Retinal pigment epithelial cell (primary cell): ENCODE data around the gene HUS1B.

ENCODE experiments used
- DNase-seq: peaks from one replicate; pipeline ENCODE4 v3.0.0-alpha.2; 2010; ENCODE audit warnings: low read depth
- H3K4me3 ChIP-seq: 2 replicates; pipeline ENCODE4 v1.5.1; 2011; ENCODE audit warnings: mild to moderate bottlenecking, low read length, control low read depth, moderate library complexity
- TF ChIP-seq, protein P1 (sequence below): conservative IDR thresholded peaks from 2 replicates; pipeline ENCODE4 v1.5.1; 2011; ENCODE audit warnings: low read depth, low read length, control low read depth, inconsistent platforms

The HUS1B gene

DNA sequence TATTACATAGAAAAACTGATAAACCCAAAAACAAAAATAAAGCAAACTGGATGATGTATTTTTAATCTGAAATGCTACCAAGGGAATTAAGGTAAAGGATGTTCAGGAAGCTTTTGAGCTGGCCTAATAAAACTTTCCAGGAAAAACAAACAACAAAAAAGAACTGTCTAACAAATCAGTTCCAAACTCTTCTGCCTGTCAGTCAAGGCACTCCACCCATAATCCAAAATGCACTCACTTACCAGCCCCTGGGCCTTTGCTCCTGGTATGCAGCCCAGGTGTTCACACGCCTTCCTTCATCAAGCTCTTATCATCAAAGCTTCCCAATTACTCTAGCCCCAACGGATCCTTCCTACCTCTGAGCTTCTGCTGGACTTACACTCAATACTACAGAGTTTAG lies 32.3 kb upstream of the HUS1B start:
- no peak overlapping the region for H3K4me3 ChIP-seq
- no peak for DNase-seq
- TF ChIP-seq, protein P1, sequence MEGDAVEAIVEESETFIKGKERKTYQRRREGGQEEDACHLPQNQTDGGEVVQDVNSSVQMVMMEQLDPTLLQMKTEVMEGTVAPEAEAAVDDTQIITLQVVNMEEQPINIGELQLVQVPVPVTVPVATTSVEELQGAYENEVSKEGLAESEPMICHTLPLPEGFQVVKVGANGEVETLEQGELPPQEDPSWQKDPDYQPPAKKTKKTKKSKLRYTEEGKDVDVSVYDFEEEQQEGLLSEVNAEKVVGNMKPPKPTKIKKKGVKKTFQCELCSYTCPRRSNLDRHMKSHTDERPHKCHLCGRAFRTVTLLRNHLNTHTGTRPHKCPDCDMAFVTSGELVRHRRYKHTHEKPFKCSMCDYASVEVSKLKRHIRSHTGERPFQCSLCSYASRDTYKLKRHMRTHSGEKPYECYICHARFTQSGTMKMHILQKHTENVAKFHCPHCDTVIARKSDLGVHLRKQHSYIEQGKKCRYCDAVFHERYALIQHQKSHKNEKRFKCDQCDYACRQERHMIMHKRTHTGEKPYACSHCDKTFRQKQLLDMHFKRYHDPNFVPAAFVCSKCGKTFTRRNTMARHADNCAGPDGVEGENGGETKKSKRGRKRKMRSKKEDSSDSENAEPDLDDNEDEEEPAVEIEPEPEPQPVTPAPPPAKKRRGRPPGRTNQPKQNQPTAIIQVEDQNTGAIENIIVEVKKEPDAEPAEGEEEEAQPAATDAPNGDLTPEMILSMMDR = no peak

DNA sequence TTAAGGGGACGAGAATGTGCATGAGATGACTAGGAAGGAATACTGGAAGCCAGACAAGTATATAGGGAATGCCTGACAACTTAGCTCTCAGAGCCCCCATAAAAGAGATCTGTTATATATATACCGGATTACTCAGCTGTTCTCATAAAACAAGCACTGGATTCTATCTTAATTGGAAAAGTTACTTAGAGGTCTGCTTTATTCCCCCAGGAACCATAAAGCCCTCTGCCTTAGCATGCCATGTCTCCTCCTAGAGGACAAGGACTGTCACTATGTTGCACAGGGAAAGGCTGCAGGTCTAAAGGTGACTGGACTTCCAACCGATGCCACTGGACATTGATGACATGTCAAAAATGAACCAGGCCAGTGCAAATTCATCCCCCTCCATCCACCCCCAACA lies 29.6 kb upstream of the HUS1B start:
- no peak overlapping the region for H3K4me3 ChIP-seq
- TF ChIP-seq, protein P1 = peak; percentile 41

GRCh38 chr6:684831-685636 lies 28.1 kb upstream of the HUS1B start:
- DNase-seq = no peak
- TF ChIP-seq, protein P1 = no peak
- H3K4me3 ChIP-seq = no peak overlapping the region

More for the DNA sequence above, 29.6 kb upstream of the HUS1B start:
- DNase-seq = no peak

DNA sequence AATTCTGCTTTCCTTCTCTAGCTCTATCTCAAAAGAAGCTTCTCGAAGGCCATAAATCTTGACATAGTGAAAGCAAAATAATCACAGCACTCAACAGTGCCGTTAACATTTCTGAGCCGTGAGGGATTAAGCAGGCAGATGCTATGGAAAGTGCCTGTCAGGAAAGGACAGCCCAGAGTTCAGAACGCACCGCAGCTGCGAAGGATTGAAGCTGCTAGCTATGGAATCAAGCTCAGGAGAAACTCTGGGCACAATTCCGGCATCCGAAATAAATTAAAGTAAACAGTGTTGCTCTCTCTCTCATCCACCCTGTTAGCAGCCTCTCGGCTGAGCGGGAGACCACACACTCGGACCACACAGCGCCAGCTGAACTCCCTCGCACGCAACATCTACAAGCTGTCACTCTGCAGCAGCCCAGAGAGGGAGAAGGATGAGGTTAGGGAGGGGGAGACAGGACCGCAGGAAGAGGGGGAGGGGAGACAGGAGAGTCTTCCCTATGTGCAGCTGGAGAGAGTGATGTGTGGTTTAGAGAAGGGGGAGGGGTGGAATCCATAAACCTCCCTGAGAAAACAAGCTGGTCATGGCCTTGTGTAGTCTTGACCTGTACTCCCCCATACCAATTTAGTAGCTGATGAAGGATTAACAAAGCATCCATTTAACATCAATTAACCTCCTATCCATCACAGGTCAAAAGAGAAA lies 27.0 kb upstream of the HUS1B start:
- DNase-seq = no peak

GRCh38 chr6:680666-681340 lies 23.9 kb upstream of the HUS1B start:
- H3K4me3 ChIP-seq = no peak overlapping the region
- DNase-seq = no peak
- TF ChIP-seq, protein P1 = no peak

More for the DNA sequence above, 27.0 kb upstream of the HUS1B start:
- TF ChIP-seq, protein P1 = no peak
- peak overlapping the region; percentile 28 for H3K4me3 ChIP-seq

DNA sequence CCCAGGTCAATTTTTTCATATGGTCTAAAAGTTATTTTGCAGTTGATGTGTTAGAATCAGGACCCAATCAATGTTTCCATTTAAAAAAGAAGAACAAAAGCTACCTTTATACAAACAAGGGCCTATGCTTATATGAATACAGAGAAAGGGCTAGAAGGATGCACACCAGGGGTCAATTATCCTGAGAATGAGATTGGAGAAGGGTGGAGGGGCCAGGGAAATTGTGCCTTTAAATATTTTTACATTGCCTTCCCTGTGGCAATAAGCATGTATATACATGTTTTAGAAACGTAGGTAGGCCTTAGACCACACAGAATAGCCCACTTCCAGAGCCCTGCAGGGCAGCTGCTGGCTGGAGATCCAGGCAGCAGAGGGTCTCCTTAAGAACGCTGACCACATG lies 23.4 kb upstream of the HUS1B start:
- TF ChIP-seq, protein P1 = no peak
- no peak overlapping the region for H3K4me3 ChIP-seq
- no peak for DNase-seq
